Measurements from ENCODE around the gene MRPL58.
"Not testable (repeated sequence)": the region's sequence is repeated elsewhere in the genome, so short reads cannot be mapped to it uniquely, and the experiment has no call there.

MRPL58 gene

GRCh38 chr17:75012346-75013091 lies at the start of gene MRPL58:
MRPL58 (plus strand) TSS chr17:75012670; CDS start chr17:75012687, 17 bp downstream.
- DNase-seq (ENCODE audit: low read depth) = peak; percentile 80

- no peak for DNase-seq (ENCODE audit: low read depth)
These were observed 48.8 kb upstream of the MRPL58 start for GRCh38 chr17:74963656-74964055.

- no peak for DNase-seq (ENCODE audit: low read depth)
These were observed 48.2 kb upstream of the MRPL58 start for GRCh38 chr17:74964246-74964761.

GRCh38 chr17:74964988-74965622 lies 47.4 kb upstream of the MRPL58 start:
- no peak for DNase-seq (ENCODE audit: low read depth)

- DNase-seq (ENCODE audit: low read depth) = no peak
These were observed 44.1 kb upstream of the MRPL58 start for GRCh38 chr17:74968361-74968780.

GRCh38 chr17:74969501-74969900 lies 43.0 kb upstream of the MRPL58 start:
- not testable (repeated sequence) for DNase-seq (ENCODE audit: low read depth)

- DNase-seq (ENCODE audit: low read depth) = no peak
These were observed 42.1 kb upstream of the MRPL58 start for GRCh38 chr17:74970395-74970794.

GRCh38 chr17:74971069-74971841 lies 41.2 kb upstream of the MRPL58 start:
- DNase-seq (ENCODE audit: low read depth) = no peak

- DNase-seq (ENCODE audit: low read depth) = no peak
These were observed 40.7 kb upstream of the MRPL58 start for GRCh38 chr17:74971842-74972106.

GRCh38 chr17:74972107-74972972 lies 40.1 kb upstream of the MRPL58 start, which contains the start of gene HID1:
HID1 (minus strand) TSS chr17:74972759; CDS start chr17:74972656, 103 bp downstream.
- DNase-seq (ENCODE audit: low read depth) = no peak

- no peak for DNase-seq (ENCODE audit: low read depth)
These were observed 39.5 kb upstream of the MRPL58 start for GRCh38 chr17:74972973-74973328.

- no peak for DNase-seq (ENCODE audit: low read depth)
These were observed 36.5 kb upstream of the MRPL58 start for GRCh38 chr17:74975943-74976342.

GRCh38 chr17:74977802-74978201 lies 34.7 kb upstream of the MRPL58 start:
- no peak for DNase-seq (ENCODE audit: low read depth)

GRCh38 chr17:74978240-74978639 lies 34.2 kb upstream of the MRPL58 start:
- no peak for DNase-seq (ENCODE audit: low read depth)

GRCh38 chr17:74979408-74980146 lies 32.9 kb upstream of the MRPL58 start:
- DNase-seq (ENCODE audit: low read depth) = no peak

- DNase-seq (ENCODE audit: low read depth) = no peak
These were observed 31.0 kb upstream of the MRPL58 start for GRCh38 chr17:74981318-74981978.

GRCh38 chr17:74981979-74982662 lies 30.3 kb upstream of the MRPL58 start:
- DNase-seq (ENCODE audit: low read depth) = peak; percentile 44

GRCh38 chr17:74982663-74983313 lies 29.7 kb upstream of the MRPL58 start:
- DNase-seq (ENCODE audit: low read depth) = not testable (repeated sequence)

GRCh38 chr17:74986206-74986576 lies 26.3 kb upstream of the MRPL58 start:
- DNase-seq (ENCODE audit: low read depth) = no peak
